Left lung (tissue), 10 donors: ENCODE results near the gene DENND6B. TPM values are rescaled to one million over a fixed set of nuclear protein-coding genes. Genes with fewer than 3 reads are reported as not detected.
A peak's percentile ranks its signal among the peaks of the same experiment; 100 is the strongest.

Experiments
- ATAC-seq: fragments of 200-7000 bp; cut with Tn5 transposase; one replicate; pipeline ENCODE4 v1.9.1; 2020; ENCODE audit warnings: moderate library complexity
- DNase-seq, 4 donors: peaks; one replicate each; pipeline ENCODE4 v3.0.0-alpha.2; 2013 to 2020
- H3K27ac ChIP-seq, 2 donors: fragments of 200-600 bp; sonication (generic) in 1 of 2; one replicate each; pipeline versions ENCODE4 v1.5.0 to v1.8.0; 2020 to 2021
- H3K27me3 ChIP-seq, 2 donors: fragments of 200-600 bp; sonication (generic) in 1 of 2; one replicate each; pipeline versions ENCODE4 v1.5.0 to v1.8.0; 2020 to 2021
- H3K36me3 ChIP-seq, 2 donors: fragments of 200-600 bp; sonication (generic) in 1 of 2; one replicate each; pipeline versions ENCODE4 v1.5.0 to v1.8.0; 2020 to 2021
- H3K4me1 ChIP-seq, 2 donors: fragments of 200-600 bp; one replicate each; pipeline ENCODE4 v1.8.0; 2021
- H3K4me3 ChIP-seq, 2 donors: fragments of 200-600 bp; sonication (generic) in 1 of 2; one replicate each; pipeline versions ENCODE4 v1.5.0 to v1.8.0; 2020 to 2021; ENCODE audit warnings: mild to moderate bottlenecking in 1 of 2
- H3K9me3 ChIP-seq, 2 donors: fragments of 200-600 bp; sonication (generic) in 1 of 2; one replicate each; pipeline versions ENCODE4 v1.5.0 to v1.8.0; 2020 to 2021
- CTCF ChIP-seq, 2 donors: fragments of 200-600 bp; sonication (generic) in 1 of 2; IDR thresholded peaks; one replicate each; pipeline versions ENCODE4 v1.5.0 to v1.8.0; 2021; ENCODE audit warnings: antibody characterized with exemption in 2 of 2
- intact Hi-C, 2 donors: fragments of 100-400 bp; cut with DNase I; formaldehyde crosslinking; loops; one replicate each; pipeline versions ENCODE4 v1.11.2 to v1.14.2; 2022
- polyA plus RNA-seq, 6 donors: library from polyadenylated mRNA; unstranded; fragments of 120-200 nt; gene quantifications; one replicate each; pipeline ENCODE4 v1.2.1, GENCODE V29; 2013; ENCODE audit not compliant: insufficient read length in 6 of 6
- total RNA-seq, 2 donors: library from RNA; stranded (reverse); fragmentation: NEBNext Ultra II Directional; extraction: Animal tissue kit (Norgen Biotek cat#: 25700); gene quantifications; one replicate each; pipeline ENCODE4 v1.2.1, GENCODE V29; 2021
- donor health status: DM: no; HTN: yes; CAD: no.
- donor health status: DM: no; HTN: no; CAD: no.

DENND6B gene
- total and polyA plus RNA-seq, 8 donors: 7.3 to 18.8 (median 12.1) TPM

- Histone ChIP-seq H3K9me3 (no peaks in the 10 kb centered on the region), H3K4me1 (peaks cover 71 to 93% of the 10 kb centered on the region in 2 donors), H3K36me3 (peaks cover 0 to 4% of the 10 kb centered on the region in 2 donors), H3K4me3 (peak overlapping the region; percentile 5 to 32), H3K27me3 (peaks cover 0 to 24% of the 10 kb centered on the region in 2 donors), H3K27ac (peak overlapping the region; percentile 44 to 58)
- intact Hi-C loops: no loop called here
- ATAC-seq (no peak), DNase-seq (no peak)
- no peak for TF ChIP-seq CTCF (IDR thresholded peaks at IDR 0.05)
Observed at GRCh38 chr22:50299785-50300619, 26.8 kb downstream of the DENND6B start.

GRCh38 chr22:50298937-50299784 lies 27.7 kb downstream of the DENND6B start:
- Histone ChIP-seq H3K4me1 (peaks cover 72 to 92% of the 10 kb centered on the region in 2 donors), H3K27me3 (peaks cover 0 to 24% of the 10 kb centered on the region in 2 donors), H3K4me3 (peak overlapping the region; percentile 5 to 32), H3K9me3 (no peaks in the 10 kb centered on the region), H3K36me3 (peaks cover 0 to 4% of the 10 kb centered on the region in 2 donors), H3K27ac (peak overlapping the region; percentile 44 to 58)
- no peak for TF ChIP-seq CTCF (IDR thresholded peaks at IDR 0.05)
- intact Hi-C loops: no loop called here
- peak in 1 of 4 donors; percentile 46 for DNase-seq
- ATAC-seq: no peak

DNA sequence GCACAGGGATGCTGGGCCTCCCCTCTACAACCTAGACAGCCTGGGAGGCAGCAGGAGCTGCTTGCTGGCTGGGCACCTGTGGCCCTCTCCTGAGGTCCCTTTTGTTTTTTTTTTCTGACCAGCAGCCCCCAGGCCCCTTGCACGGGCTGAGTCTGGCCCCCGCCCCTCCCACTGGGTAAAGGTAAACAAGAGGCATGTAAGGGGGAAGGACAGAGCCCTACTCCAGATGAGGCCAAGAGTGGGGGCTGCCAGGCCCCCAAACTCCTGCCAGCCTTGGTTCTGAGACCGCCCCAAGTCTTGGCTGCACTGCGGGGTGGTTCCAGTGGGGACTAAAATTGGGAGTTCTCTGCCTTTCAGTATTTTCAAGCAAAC lies 28.6 kb downstream of the DENND6B start:
- peaks cover 71 to 92% of the 10 kb centered on the region in 2 donors for H3K4me1 ChIP-seq
- no peak overlapping the region for H3K27ac ChIP-seq
- TF ChIP-seq CTCF (IDR thresholded peaks at IDR 0.05): no peak
- no peak for DNase-seq
- H3K4me3 ChIP-seq: no peak overlapping the region
- H3K27me3 ChIP-seq: peaks cover 0 to 33% of the 10 kb centered on the region in 2 donors
- no peaks in the 10 kb centered on the region for H3K9me3 ChIP-seq
- intact Hi-C loops: no loop called here
- no peak for ATAC-seq
- H3K36me3 ChIP-seq: peaks cover 0 to 4% of the 10 kb centered on the region in 2 donors

DNA sequence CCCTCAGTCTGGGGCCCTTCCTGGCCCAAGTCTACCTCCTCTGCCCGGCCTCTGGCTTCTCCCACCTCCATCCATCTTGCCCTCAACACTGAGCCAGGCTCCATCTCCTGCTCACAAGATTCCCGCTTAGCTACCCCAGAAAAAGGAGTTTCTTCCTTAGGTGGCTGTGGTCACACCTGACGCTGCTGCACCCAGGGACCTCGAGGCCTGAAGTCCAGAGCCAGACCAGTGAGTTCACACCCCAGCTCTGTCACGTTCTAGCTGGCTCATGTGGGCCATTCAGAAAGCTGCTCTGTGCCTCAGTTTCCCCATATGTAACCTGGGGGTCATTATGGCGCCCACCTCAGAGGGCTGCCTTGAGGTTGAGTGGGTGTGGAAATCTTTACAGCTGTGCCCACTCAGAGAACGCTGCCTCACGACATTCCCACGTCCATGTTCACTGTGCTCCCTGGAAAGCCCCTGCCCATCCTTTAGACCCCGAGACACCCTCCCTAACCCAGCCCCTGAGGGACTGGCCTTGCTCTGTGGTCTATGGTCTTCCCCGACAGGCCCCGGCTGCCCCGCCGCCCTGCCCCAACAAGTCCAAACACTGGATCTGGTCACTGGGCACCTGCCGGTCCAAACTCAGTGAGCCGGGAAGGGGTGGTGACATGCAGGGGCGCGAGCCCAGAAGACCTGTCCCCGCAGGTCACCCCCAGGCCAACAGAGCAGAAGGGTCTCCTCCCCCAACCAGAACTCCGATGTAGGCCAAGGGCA lies 29.1 kb downstream of the DENND6B start:
- TF ChIP-seq CTCF (IDR thresholded peaks at IDR 0.05): no peak
- no peak overlapping the region for H3K4me3 ChIP-seq
- intact Hi-C loops: no loop called here
- H3K27ac ChIP-seq: peak overlapping the region in 1 of 2 donors; percentile 37
- DNase-seq (no peak), ATAC-seq (no peak)
- H3K4me1 ChIP-seq: peaks cover 71 to 92% of the 10 kb centered on the region in 2 donors
- H3K9me3 ChIP-seq: no peaks in the 10 kb centered on the region
- H3K27me3 ChIP-seq: peaks cover 0 to 39% of the 10 kb centered on the region in 2 donors
- H3K36me3 ChIP-seq: peaks cover 0 to 4% of the 10 kb centered on the region in 2 donors
